Left colon (tissue), 2 donors: Measurements from ENCODE around the gene CRISP3. TPM values are rescaled to one million over a fixed set of nuclear protein-coding genes. Genes with fewer than 3 reads are reported as not detected.
"Not testable (repeated sequence)": the region's sequence is repeated elsewhere in the genome, so short reads cannot be mapped to it uniquely, and the experiment has no call there.

Experiments used
- ATAC-seq: fragments of 200-7000 bp; cut with Tn5 transposase; one replicate; pipeline ENCODE4 v1.9.1; 2020; ENCODE audit warnings: mild to moderate bottlenecking, moderate library complexity
- DNase-seq, 2 donors: peaks; one replicate each; pipeline ENCODE4 v3.0.0-alpha.2; 2020
- intact Hi-C, 2 donors: fragments of 100-400 bp; cut with DNase I in 1 of 2; cut with micrococcal nuclease in 1 of 2; formaldehyde crosslinking; loops; one replicate each; pipeline versions ENCODE4 v1.11.2 to v1.14.0; 2022; cut with DNase I, micrococcal nuclease
- long read RNA-seq: library from polyadenylated mRNA; unstranded; transcript quantifications from one replicate; pipeline ENCODE4 v2.0.0, GENCODE V29; 2021
- total RNA-seq, 2 donors: library from RNA; stranded (reverse); fragmentation: NEBNext Ultra II Directional; extraction: Animal tissue kit (Norgen Biotek cat#: 25700); gene quantifications; one replicate each; pipeline ENCODE4 v1.2.1, GENCODE V29; 2021
- donor health status: DM: no; HTN: no; CAD: no.
- donor health status: DM: yes; HTN: yes; CAD: no.

CRISP3 gene, protein sequence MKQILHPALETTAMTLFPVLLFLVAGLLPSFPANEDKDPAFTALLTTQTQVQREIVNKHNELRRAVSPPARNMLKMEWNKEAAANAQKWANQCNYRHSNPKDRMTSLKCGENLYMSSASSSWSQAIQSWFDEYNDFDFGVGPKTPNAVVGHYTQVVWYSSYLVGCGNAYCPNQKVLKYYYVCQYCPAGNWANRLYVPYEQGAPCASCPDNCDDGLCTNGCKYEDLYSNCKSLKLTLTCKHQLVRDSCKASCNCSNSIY
- not detected for total RNA-seq
- long read RNA-seq = 0 reads

DNA sequence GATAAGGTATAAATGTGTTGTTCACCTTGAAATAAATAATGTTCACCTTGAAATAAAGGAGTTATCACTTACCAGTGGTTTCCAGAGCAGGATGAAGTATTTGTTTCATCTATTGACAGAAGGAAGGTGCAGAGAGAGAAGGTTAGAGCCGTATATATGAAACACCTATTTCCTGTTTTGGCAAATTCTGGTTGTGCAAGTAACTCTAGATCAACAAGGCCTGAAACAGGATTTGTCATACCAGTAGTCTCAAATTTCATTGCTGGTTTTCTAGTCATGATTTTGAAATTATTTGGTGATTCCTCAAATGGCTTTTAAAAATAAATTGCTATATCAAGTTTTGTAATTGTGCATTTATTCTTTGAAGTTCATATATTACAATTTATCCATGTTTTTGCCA, at the start of gene CRISP3:
Gene CRISP3 (minus strand): TSS at position 130 of the 400 bp plus-strand sequence. CDS start 21 bp downstream, at position 109.
- intact Hi-C loops = no loop called here
- ATAC-seq (no peak), DNase-seq (no peak)

DNA sequence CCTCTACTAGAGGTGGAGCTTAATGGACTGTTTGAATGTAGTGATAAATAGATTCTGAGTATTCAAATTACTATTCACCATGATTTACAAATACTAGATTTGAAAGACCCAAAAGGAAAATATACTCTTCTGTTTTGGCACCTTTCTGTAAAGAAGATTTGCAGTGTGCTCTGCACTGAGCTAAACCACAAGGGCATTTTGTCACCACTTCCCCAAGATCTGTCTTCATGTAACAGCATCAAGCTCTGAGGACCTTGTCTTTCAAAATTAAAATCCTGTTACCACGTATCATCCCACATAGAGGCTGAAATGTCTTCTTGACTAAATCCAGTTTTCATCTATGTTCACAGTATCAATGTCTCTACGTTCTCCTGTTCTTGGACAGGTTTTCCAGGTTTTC, 46.2 kb upstream of the CRISP3 start:
- intact Hi-C loops = no loop called here
- DNase-seq = no peak
- no peak for ATAC-seq

DNA sequence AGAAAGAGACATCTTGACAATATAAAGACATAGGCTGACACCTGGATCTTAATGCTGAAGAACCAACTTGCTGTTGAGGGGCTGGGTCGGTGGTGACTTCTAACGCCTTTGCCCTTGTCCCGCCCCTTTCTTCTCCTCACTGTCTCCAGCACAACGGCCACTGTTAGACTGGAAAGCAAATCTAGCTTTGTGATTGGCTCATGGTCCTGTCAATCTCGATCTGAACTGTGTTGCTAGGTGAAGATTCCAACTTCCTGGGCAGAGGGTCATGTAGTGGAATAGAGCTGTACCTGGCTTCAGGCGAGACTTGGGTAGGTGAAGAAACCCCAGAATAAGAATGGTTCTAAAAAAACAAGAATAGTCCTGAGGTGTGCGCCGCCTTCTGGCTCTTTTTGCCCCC, 43.0 kb upstream of the CRISP3 start, which contains the start of gene PGK2:
Gene PGK2 (minus strand): TSS at position 110 of the 400 bp plus-strand sequence. CDS start 98 bp downstream, at position 12.
- ATAC-seq (no peak), DNase-seq (no peak)
- intact Hi-C loops = no loop called here

DNA sequence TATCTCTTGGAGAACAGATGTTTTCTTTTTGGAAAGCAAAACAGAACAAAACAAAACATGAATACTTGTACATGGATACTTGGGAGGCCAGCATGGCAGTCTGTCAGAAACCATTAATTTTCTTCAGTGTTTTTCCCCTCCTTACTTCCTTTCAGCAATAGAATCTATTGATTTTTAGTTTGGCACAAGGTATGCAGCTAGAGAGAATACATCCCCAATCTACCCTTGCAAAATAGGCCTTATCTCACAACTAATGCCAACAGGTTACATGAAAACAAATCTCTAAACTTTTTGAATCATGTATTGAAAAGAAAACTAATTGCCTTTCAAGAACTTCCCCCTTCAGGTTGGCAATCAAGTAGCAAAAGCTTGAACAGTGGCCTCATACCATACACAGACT, 40.1 kb upstream of the CRISP3 start:
- no peak for ATAC-seq
- intact Hi-C loops = no loop called here
- no peak for DNase-seq

DNA sequence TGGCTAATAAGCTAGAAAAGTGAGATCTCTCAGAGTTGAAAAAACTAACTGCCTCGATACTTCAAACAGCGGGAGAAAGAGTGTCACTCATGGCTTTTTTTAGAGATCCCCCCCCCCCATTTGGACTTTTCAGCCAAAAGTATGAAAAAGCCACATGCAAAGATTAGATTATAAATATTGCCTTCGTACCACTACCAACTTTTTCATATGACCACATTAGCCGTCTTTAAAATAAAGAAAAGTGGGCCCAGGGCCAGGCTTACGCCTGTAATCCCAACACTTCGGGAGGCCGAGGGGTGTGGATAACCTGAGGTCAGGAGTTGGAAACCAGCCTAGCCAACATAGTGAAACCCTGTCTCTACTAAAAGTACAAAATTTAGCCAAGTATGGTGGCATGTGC, 38.5 kb upstream of the CRISP3 start:
- no peak for DNase-seq
- intact Hi-C loops = no loop called here
- no peak for ATAC-seq

DNA sequence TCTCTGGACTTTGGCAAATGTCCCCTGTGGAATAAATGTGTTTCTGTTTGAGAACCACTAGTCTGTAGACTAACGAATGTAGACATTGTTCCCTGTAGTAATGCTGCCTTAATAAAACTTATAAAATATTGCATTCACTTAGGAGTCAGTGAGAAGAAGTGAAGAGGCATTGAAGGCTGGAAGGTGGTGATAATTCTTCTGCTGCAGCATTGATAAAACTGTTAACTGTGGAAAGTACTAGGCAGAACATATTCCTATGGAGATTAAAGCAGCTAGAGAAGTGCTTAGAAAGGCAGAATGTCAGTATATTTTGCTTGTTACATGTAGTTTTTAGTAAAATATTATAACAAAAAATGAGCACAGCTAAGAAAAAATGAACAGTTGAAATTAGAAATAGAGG, 38.1 kb upstream of the CRISP3 start:
- no peak for ATAC-seq
- no peak for DNase-seq
- intact Hi-C loops = no loop called here

DNA sequence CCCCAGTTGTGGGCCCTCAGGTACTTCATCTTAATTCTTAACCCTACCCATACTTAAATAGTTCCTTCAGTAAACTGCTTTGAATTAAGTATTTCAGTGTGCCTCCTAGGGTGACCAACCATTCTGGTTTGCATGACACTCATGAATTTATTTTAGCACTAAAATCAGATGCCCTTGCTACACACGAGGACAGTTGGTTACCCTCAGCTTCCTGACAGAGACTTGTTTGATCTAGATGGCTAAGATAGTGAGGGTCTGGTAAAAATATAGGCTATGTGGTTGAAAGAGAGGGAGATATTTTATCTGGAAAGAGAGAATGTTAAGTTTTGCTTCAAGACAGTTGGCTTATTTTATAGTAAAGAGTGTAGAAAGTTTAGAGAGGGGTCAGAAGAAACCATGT, 32.3 kb upstream of the CRISP3 start:
- ATAC-seq = no peak
- intact Hi-C loops = no loop called here
- no peak for DNase-seq

DNA sequence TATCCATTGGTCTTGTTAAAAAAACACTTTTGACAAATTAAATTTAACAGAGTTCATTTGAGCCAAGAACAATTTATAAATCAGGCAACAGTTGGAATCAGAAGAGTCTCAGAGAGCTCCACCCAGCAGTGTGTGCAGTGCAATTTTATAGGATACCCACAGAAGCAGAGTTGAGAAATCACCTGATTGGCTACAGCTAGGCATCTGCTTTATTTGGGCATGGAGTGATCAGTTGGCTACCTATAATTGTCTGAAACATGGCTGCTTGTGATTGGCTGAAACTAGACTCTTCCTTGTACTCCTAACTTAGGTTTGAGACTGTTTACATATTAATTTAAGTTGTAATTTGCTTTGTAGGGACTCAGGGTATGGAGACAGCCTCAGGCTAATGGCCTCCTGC, 30.9 kb upstream of the CRISP3 start:
- DNase-seq (no peak), ATAC-seq (no peak)

DNA sequence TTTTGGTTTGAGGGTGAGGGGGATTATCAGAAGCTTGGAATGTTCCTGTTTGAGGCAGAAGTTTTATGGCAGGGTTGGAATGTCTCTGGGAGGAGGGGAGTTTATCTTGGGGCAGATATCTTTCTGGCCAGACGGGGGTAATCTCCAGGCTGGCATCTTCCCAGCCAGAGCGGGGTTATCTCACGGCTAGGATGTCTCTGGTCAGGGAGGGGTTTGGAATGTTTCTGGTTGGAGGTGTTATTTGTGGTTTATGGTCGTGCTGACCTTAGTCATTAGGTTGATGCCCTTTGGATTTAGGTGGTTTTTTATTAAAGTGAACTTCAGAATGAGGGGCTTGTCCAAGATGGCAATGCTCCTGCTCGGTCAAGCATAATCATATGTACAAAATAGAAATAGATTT, 28.1 kb upstream of the CRISP3 start:
- no peak for ATAC-seq
- intact Hi-C loops = no loop called here
- no peak for DNase-seq

More for the DNA sequence above, 30.9 kb upstream of the CRISP3 start:
- intact Hi-C loops = no loop called here

DNA sequence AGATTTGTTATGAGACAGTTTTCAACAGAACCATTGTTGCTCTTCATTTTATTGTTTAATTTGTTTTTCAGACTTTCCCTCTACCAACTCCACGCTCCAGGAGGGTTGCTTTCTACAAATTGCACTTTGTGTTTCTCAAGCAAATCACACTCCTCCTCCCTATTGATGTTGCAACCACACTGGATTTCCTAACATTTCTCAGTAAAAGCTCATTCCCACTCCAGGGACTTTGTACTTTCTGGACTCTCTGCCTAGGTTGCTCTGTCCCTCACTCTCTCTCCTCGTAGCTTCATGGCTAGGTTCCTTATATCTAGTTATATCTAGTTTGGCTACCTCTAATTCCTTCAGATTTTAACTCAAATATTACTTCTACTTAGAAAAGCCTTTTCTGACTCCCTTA, 22.6 kb upstream of the CRISP3 start:
- ATAC-seq (no peak), DNase-seq (no peak)
- intact Hi-C loops = no loop called here

DNA sequence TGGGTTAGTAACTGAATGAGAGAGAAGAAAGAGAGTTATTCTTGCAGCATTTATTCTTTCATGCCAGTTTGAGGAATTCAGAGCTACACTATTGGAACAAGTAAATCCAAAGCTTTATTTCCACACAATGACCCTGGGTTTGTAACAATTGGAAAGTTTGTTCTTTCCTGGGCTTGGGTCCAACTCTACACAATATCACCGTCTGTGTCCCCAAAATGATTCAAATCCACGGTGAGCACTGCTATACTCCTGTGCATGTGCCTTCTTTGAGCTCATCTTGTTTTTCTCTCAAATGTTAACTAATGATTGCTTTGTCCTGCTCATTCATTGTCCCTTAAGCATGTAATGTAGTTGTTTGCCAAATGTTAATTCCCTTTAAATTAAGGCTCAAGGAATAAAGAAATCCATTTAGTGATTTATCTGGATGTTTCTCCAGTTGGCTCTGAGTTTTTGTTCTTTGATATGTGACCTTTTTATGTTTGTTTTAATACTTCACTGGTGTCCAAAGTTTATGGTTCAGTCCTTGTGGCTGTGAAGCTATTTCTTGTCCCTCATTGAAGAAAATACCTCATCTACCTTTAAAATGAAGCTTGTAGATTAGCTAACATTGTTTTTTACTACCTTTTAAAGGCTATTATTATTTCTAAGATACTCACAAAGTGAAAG, 20.5 kb upstream of the CRISP3 start:
- ATAC-seq = no peak
- intact Hi-C loops = no loop called here
- DNase-seq = no peak

DNA sequence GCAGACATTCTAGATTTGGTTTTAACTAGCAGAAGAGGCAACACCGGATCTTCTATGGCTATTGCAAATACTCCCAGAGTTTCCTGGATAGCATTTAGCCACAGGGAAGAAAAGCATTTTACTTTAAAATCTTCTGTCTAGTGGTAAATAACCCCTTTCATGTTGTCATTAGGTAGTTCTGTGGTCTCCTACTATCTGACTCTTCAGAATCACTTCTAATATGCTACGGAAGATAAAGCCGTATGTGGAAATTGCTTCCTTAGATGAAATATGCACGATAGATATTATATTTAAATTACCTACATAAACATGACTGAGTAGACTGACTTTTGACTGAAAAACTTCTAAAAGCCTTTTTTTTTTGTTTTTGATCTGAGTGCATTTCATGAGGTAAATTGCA, 759 bp downstream of the CRISP3 start:
- DNase-seq (no peak), ATAC-seq (no peak)
- intact Hi-C loops = no loop called here

DNA sequence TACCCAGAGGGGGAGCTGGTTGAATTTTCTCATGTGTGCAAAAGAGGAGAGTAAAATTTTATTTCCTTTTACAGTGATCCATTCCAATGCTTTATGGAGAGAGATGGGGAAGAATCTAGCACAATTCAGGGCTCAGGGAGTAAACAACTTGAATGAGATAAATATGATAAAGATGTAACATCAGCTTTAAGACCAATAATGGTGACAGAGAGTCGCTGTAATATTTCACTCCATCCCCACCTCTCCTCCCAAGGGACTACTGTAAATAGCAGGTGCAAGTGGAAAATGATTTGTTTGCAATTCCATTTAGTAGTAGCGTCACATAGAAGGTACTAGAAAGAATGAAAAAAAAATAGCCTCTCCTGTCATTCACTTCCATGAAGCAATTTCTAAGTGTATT, 4.8 kb downstream of the CRISP3 start:
- intact Hi-C loops = no loop called here
- DNase-seq = no peak
- no peak for ATAC-seq

DNA sequence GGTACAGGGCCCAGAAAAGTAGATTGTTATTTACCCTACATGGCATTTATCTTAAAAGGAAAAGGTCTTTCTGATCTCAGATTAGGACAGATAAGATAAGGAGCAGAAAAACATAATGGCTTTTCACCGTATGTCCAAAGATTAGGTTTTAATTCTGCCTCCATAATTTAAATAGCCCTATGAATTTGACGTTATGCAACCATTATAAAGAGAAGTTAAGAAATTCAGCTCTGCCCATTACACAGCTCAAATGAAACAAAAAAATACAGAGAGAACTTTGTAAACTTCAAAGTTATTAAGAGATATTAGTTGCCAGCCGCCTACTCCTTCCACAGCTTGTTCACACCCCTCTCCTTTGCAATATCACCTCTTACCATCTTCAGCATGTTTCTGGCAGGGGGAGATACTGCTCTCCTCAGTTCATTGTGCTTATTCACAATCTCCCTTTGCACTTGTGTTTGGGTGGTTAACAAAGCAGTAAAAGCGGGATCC, 8.1 kb downstream of the CRISP3 start:
- ATAC-seq = no peak
- intact Hi-C loops = no loop called here
- no peak for DNase-seq

DNA sequence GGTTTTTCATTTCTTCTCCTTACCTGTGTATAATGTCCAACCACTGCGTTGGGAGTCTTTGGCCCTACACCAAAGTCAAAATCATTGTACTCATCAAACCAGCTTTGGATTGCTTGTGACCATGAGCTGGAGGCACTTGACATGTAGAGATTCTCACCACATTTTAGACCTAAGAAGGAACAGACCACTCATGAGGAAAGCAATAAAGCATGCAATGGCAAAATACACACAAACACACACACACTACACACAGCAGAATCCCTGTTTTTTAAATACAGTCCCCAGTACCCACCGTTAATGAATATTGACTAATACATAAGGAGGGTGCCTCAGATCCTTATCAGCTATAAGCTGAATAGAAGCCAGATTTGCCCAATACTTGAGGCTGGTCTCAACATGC, 10.5 kb downstream of the CRISP3 start:
- DNase-seq (no peak), ATAC-seq (no peak)
- intact Hi-C loops = no loop called here

DNA sequence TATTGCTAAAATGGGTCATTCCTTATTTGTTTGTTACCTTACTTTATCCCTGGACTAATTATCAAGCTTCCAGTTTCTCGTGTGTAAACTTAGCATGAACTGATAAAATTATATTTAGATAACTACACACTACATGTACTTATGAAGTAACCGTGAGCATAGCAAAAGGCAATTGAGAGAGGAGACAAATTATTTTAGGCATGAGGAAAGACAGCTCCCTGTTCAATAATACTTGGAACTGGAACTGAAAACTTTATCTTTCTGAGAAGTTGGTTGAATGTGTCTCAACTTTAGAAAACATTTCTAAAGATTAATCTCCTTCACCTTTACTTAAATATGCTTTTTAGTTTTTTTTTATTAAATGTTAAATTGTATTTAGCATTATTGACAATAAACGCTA, 11.4 kb downstream of the CRISP3 start:
- DNase-seq = no peak
- no peak for ATAC-seq
- intact Hi-C loops = no loop called here

DNA sequence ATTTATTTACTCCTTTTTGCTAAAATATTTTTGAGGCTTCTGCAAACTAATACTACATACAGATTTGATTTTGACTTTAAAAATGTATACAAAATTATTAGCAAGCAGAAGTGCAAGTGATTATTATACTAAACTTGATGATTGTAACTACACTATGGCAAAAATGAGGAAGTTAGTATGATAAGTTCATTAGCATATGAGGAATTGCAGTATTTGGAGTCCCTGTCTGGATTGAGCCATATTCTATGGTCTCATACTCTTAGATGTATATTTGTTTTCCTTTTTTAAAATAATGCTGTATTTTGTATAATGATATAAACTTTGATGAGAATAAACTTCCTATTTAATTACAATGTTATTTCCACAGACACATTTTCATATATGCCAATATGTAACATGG, 13.9 kb downstream of the CRISP3 start:
- ATAC-seq (no peak), DNase-seq (no peak)
- intact Hi-C loops = no loop called here

DNA sequence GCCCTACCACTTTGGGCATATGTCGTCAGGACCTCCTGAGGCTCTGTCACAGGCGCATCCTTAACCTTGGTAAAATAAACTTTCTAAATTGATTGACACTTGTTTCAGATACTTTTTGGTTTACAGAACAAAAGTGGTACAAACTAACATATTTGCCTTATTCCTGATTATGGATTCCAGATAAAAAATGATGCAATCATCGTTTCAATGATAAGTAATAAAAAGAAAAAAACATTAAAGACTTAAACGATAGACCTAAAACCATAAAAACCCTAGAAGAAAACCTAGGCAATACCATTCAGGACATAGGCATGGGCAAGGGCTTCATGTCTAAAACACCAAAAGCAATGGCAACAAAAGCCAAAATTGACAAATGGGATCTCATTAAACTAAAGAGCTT, 20.3 kb downstream of the CRISP3 start:
- ATAC-seq, intact Hi-C loops, DNase-seq: not testable (repeated sequence)

DNA sequence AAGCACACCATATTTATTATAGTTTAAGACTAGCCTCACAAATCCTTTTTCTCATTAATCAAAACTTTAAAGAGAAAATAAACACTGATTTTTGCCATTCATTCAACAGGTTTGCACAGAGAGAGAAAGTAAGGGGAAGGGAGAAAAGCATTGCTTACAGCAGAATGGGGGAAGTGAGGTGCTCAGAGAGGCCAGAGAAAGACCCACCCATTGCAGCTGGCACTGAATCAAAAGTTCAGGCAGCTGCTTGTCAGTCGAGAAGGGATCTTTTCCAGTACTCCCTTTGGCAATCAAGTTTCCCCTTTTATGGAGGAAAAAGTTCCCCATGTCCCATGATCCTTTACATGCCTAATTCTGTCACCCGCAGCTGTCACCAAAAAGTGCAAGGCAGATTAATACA, 22.9 kb downstream of the CRISP3 start:
- DNase-seq (no peak), ATAC-seq (no peak)
- intact Hi-C loops = no loop called here

DNA sequence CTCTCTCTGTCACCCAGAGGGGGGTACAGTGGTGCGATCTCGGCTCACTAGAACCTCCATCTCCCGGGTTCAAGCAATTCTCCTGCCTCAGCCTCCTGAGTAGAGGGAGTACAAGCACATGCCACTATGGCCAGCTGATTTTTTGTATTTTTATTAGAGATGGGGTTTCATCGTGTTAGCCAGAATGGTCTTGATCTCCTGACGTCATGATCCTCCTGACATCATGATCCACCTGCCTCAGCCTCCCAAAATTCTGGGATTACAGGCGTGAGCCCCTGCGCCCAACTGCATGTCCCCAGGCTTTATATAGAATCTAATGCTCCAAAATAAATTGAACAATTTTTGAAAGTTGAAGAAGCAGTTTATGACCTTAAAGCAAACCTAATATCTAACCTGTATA, 23.8 kb downstream of the CRISP3 start:
- ATAC-seq (no peak), DNase-seq (no peak)
- intact Hi-C loops = no loop called here

DNA sequence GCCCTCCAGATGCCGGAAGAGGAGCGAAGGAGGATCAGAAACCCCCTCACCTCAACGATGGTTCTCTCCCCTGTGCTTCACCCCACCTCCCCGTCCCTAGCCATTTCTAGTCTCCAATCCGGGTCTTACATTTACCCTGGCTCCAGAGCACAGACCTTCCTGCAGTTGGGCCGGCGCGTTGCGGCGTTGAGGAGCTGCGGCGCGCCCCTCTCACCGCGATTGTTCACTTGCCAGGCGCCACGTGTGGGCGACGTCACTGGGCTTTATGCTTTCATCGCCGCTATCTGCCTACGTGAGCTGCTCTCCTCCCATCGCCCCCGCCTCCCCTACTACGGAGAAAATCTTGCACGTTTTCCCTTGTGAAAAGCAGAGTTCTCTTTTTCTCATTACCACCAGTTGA, 30.8 kb downstream of the CRISP3 start, which contains the start of gene CRISP2:
Gene CRISP2 (minus strand): TSS at position 198 of the 400 bp plus-strand sequence. CDS start 4,347 bp downstream, outside the sequence.
- intact Hi-C loops = no loop called here
- no peak for ATAC-seq

More for the DNA sequence above, 30.8 kb downstream of the CRISP3 start, which contains the start of gene CRISP2:
- no peak for DNase-seq
